Measurements from ENCODE around the gene PPP3R1.

The PPP3R1 gene

DNA sequence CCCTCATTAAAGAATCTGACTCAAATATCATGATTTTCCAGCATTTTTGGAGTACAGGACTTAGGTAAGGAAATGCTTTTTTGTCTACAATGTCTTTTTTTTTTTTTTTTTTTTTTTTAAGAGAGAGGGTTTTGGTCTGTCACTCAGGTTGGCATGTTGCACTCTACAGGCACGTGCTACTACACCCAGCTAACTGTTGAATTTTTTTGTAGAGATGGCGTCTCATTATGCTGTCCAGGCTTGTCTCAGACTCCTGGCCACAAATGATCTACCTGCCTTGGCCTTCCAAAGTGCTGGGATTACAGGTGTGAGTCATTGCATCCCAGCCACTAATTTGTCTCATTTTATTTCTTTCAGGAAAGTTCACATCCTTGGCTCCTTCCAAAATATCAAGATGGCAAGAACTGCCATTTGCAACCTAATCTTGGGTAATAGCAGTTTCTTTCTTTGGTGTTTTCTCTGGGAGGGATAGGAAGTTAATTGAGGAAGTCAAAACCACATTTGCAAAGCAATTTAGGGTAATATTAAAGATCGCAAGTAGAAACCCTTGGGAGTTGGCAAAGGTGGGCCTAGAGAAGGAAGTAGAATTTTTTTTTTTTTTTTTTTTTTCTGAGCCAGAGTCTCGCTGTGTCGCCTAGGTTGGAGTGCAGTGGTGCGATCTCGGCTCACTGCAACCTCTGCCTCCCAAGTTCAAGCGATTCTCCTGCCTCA lies 79.2 kb downstream of the PPP3R1 start:
- Mint-ChIP-seq H3K4me1 (no peaks in the 10 kb centered on the region), H3K36me3 (ENCODE audit: low read depth) (peaks cover 13% of the 10 kb centered on the region), H3K9me3 (no peaks in the 10 kb centered on the region), H3K27ac (no peak overlapping the region), H3K4me3 (no peak overlapping the region), H3K27me3 (ENCODE audit: low read depth) (no peaks in the 10 kb centered on the region)
- no peak for TF ChIP-seq CTCF (IDR thresholded peaks at IDR 0.05; ENCODE audit: unreplicated experiment in 3 of 3)

DNA sequence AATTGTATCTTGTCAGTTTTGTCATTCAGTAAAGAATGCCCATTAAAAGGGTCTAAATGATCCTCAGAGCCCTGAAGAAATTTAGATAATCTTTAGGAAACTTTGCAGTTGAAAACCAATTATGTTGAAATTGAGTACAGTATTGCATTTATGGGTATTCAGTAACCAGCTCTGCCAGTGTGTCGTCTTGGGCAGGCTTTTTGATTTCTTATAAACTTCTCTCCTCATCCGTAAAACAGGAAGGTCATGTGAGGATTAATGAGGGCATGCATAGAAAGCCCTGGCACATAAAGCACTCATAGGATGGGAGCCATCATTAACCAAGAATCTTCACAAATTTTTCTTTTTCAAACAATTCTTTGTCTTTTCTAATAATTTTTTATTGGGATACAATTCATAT lies 79.8 kb downstream of the PPP3R1 start:
- Mint-ChIP-seq H3K4me3 (no peak overlapping the region), H3K4me1 (no peaks in the 10 kb centered on the region), H3K9me3 (no peaks in the 10 kb centered on the region), H3K27ac (no peak overlapping the region), H3K27me3 (ENCODE audit: low read depth) (no peaks in the 10 kb centered on the region), H3K36me3 (ENCODE audit: low read depth) (peaks cover 17% of the 10 kb centered on the region)
- TF ChIP-seq CTCF (IDR thresholded peaks at IDR 0.05; ENCODE audit: unreplicated experiment in 3 of 3), result no peak

DNA sequence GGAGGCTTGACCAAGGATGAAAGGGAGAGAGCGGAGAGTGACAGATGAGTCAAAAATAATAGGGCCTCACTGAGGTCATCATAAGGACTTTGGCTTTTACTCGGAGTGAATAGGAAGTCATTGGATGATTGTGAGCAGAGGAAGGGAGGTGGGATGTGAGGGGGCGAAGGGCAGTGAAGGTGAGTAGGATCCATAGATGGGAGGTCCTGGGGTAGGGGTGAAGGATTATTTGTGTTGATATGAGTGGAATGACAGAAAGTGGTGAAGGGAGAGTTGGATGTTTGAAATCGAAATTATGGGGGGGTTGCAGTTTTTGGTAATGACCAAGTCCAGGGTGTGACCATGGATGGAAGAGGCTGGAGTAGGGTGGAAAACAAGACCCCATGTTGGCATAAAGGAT lies 80.6 kb downstream of the PPP3R1 start:
- Mint-ChIP-seq H3K36me3 (ENCODE audit: low read depth) (peaks cover 21% of the 10 kb centered on the region), H3K27ac (no peak overlapping the region), H3K4me3 (no peak overlapping the region), H3K4me1 (no peaks in the 10 kb centered on the region), H3K9me3 (no peaks in the 10 kb centered on the region), H3K27me3 (ENCODE audit: low read depth) (no peaks in the 10 kb centered on the region)
- no peak for TF ChIP-seq CTCF (IDR thresholded peaks at IDR 0.05; ENCODE audit: unreplicated experiment in 3 of 3)

DNA sequence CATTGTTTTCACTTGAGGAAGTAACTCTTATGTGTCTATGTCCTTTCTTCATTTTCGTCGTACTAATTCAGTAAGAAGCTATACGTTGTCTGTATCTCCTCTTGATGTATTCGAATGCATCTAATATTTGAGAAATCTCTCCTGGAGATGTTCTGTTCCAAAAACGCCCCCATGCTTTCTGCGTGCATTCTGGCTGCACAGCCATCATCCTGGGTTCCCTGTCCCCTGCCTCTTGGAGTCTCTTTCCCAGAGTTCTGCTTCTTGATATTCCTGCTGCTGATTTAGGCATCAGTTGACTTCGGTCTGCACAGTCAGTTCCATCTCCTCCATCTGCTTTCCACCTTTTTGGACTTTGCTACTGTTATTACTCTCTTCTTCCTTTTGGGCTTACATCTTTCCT lies 81.2 kb downstream of the PPP3R1 start:
- no peak for TF ChIP-seq CTCF (IDR thresholded peaks at IDR 0.05; ENCODE audit: unreplicated experiment in 3 of 3)
- no peak overlapping the region for H3K4me3 Mint-ChIP-seq
- H3K27me3 Mint-ChIP-seq (ENCODE audit: low read depth), result no peaks in the 10 kb centered on the region
- peaks cover 26% of the 10 kb centered on the region for H3K36me3 Mint-ChIP-seq (ENCODE audit: low read depth)
- H3K27ac Mint-ChIP-seq, result no peak overlapping the region
- H3K4me1 Mint-ChIP-seq, result no peaks in the 10 kb centered on the region
- no peaks in the 10 kb centered on the region for H3K9me3 Mint-ChIP-seq

- no peaks in the 10 kb centered on the region for H3K4me1 Mint-ChIP-seq
- H3K27ac Mint-ChIP-seq, result no peak overlapping the region
- peaks cover 28% of the 10 kb centered on the region for H3K36me3 Mint-ChIP-seq (ENCODE audit: low read depth)
- no peak for TF ChIP-seq CTCF (IDR thresholded peaks at IDR 0.05; ENCODE audit: unreplicated experiment in 3 of 3)
- no peaks in the 10 kb centered on the region for H3K9me3 Mint-ChIP-seq
- H3K4me3 Mint-ChIP-seq, result no peak overlapping the region
- H3K27me3 Mint-ChIP-seq (ENCODE audit: low read depth), result no peaks in the 10 kb centered on the region
Observed at GRCh38 chr2:68169308-68169707, 83.0 kb downstream of the PPP3R1 start.

GRCh38 chr2:68167186-68167585 lies 85.1 kb downstream of the PPP3R1 start:
- H3K9me3 Mint-ChIP-seq, result no peaks in the 10 kb centered on the region
- peaks cover 33% of the 10 kb centered on the region for H3K36me3 Mint-ChIP-seq (ENCODE audit: low read depth)
- no peak for TF ChIP-seq CTCF (IDR thresholded peaks at IDR 0.05; ENCODE audit: unreplicated experiment in 3 of 3)
- no peak overlapping the region for H3K4me3 Mint-ChIP-seq
- H3K4me1 Mint-ChIP-seq, result no peaks in the 10 kb centered on the region
- no peaks in the 10 kb centered on the region for H3K27me3 Mint-ChIP-seq (ENCODE audit: low read depth)
- H3K27ac Mint-ChIP-seq, result no peak overlapping the region
